Fibroblast of lung (primary cell): Measurements from ENCODE around the gene GEMIN5.

Experiments used
- EZH2 ChIP-seq: IDR thresholded peaks from 2 replicates; pipeline ENCODE4 v1.5.1; 2012; ENCODE audit warnings: low read length, control low read depth, mild to moderate bottlenecking; ENCODE audit errors: missing control alignments
- TF ChIP-seq, protein P1 (sequence below), 2 donors: IDR thresholded peaks in 1 of 2; conservative IDR thresholded peaks in 1 of 2; 1 replicate in 1 of 2; 2 replicates in 1 of 2; pipeline ENCODE4 v1.5.1; 2011 to 2012; ENCODE audit warnings: low read length in 2 of 2, control low read depth in 1 of 2, inconsistent platforms in 1 of 2, low read depth in 1 of 2, mild to moderate bottlenecking in 1 of 2

DNA sequence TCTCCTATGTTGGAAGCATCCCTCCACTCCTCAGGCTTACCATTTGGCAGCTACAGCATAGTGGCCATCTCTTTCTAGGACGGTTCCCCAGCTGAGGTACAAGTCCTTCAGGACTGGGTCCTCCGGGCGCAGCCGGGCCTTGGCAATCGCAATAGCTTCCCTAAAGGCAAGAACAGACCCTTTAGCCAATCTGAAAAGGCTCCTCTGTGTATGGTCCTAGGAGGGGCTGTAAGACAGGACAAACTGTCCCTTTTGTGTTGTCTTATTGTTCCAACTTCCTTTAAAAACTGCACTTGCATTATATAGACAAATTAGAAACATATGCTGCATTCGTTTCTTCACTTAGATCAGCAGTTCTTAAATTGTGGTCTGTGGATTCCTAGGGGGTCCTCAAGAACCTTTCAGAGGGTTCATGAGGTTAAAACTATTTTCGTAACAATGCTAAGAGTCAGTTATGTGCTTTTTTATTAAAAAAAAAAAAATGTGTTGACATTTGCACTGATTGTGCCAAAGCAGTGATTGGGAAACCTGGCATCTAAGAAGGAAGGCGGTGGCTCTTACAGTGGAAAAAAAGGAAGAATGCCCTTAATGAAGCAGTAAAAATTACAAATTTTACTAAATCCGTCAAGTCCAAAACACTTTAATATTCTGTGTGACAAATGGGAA is 38.7 kb downstream of the GEMIN5 start:
- TF ChIP-seq, protein P1, sequence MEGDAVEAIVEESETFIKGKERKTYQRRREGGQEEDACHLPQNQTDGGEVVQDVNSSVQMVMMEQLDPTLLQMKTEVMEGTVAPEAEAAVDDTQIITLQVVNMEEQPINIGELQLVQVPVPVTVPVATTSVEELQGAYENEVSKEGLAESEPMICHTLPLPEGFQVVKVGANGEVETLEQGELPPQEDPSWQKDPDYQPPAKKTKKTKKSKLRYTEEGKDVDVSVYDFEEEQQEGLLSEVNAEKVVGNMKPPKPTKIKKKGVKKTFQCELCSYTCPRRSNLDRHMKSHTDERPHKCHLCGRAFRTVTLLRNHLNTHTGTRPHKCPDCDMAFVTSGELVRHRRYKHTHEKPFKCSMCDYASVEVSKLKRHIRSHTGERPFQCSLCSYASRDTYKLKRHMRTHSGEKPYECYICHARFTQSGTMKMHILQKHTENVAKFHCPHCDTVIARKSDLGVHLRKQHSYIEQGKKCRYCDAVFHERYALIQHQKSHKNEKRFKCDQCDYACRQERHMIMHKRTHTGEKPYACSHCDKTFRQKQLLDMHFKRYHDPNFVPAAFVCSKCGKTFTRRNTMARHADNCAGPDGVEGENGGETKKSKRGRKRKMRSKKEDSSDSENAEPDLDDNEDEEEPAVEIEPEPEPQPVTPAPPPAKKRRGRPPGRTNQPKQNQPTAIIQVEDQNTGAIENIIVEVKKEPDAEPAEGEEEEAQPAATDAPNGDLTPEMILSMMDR (conservative IDR thresholded peaks at IDR 0.05 in 1 of 2, IDR thresholded peaks at IDR 0.05 in 1 of 2; ENCODE audit: low read depth in 1 of 2, low read length in 2 of 2) = no peak
- TF ChIP-seq EZH2 = no peak
